WTC11 (cell line): ENCODE results near the gene UBR4. TPM values are rescaled to one million over a fixed set of nuclear protein-coding genes. Genes with fewer than 3 reads are reported as not detected.

Source experiments
- ATAC-seq: fragments of 200-7000 bp; cut with Tn5 transposase; 2 replicates; pipeline ENCODE4 v1.10.0; 2021; ENCODE audit warnings: mild to moderate bottlenecking, moderate library complexity
- CTCF ChIA-PET: fragments of 300-600 bp; sonication (Branson Sonifier 250); formaldehyde crosslinking; loops from one replicate; lab custom pipeline; 2021; ENCODE audit warnings: antibody characterized with exemption; lab: Charles Lee
- POLR2A ChIA-PET: fragments of 350-600 bp; sonication (Branson Sonifier 250); formaldehyde crosslinking; loops from one replicate; lab custom pipeline; 2021; ENCODE audit warnings: antibody characterized with exemption; lab: Charles Lee
- DNase-seq: peaks from one replicate; pipeline ENCODE4 v3.0.0; 2021; ENCODE audit warnings: low spot score
- H3K27ac Mint-ChIP-seq: 2 replicates; pipeline ENCODE4 v1.8.0; 2021; ENCODE audit warnings: mixed read lengths
- H3K27me3 Mint-ChIP-seq: 2 replicates; pipeline ENCODE4 v1.8.0; 2021; ENCODE audit warnings: low read depth, mild to moderate bottlenecking, moderate library complexity, mixed read lengths
- H3K36me3 Mint-ChIP-seq: 2 replicates; pipeline ENCODE4 v1.8.0; 2021; ENCODE audit warnings: mixed read lengths
- H3K4me1 Mint-ChIP-seq: 2 replicates; pipeline ENCODE4 v1.8.0; 2022; ENCODE audit warnings: mixed read lengths
- H3K4me3 Mint-ChIP-seq: 2 replicates; pipeline ENCODE4 v1.8.0; 2021; ENCODE audit warnings: mild to moderate bottlenecking, moderate library complexity, mixed read lengths
- H3K9me3 Mint-ChIP-seq: 2 replicates; pipeline ENCODE4 v1.8.0; 2021; ENCODE audit warnings: mixed read lengths
- CREB1 ChIP-seq: sonication (generic); formaldehyde crosslinking; IDR thresholded peaks from 2 replicates; pipeline ENCODE4 v1.8.0; 2023; ENCODE audit warnings: mild to moderate bottlenecking, missing genetic modification reagents
- ESRRA ChIP-seq: sonication (generic); formaldehyde crosslinking; IDR thresholded peaks from 2 replicates; pipeline ENCODE4 v1.8.1; 2022; ENCODE audit warnings: mild to moderate bottlenecking, missing genetic modification reagents, borderline replicate concordance
- GTF2I ChIP-seq: fragments of 250-450 bp; sonication (Bioruptor Pico); conservative IDR thresholded peaks from 2 replicates; pipeline ENCODE4 v1.4.0; 2021; ENCODE audit warnings: mild to moderate bottlenecking
- IRF1 ChIP-seq: sonication (generic); formaldehyde crosslinking; IDR thresholded peaks from 2 replicates; pipeline ENCODE4 v1.8.0; 2023; ENCODE audit warnings: missing genetic modification reagents
- KAT7 ChIP-seq: sonication (generic); formaldehyde crosslinking; IDR thresholded peaks from 2 replicates; pipeline ENCODE4 v1.8.1; 2023; ENCODE audit warnings: missing genetic modification reagents, mild to moderate bottlenecking, borderline replicate concordance
- MAX ChIP-seq: sonication (generic); formaldehyde crosslinking; IDR thresholded peaks from 2 replicates; pipeline ENCODE4 v1.8.0; 2022; ENCODE audit warnings: mild to moderate bottlenecking, missing genetic modification reagents
- MXD4 ChIP-seq: fragments of 250-450 bp; sonication (Bioruptor Pico); IDR thresholded peaks from 2 replicates; pipeline ENCODE4 v1.8.0; 2021; ENCODE audit warnings: mild to moderate bottlenecking, moderate library complexity, borderline replicate concordance
- NFE2L1 ChIP-seq: sonication (generic); formaldehyde crosslinking; IDR thresholded peaks from 2 replicates; pipeline ENCODE4 v1.8.1; 2023; ENCODE audit warnings: missing genetic modification reagents
- NFYB ChIP-seq: sonication (generic); formaldehyde crosslinking; conservative IDR thresholded peaks from 2 replicates; pipeline ENCODE4 v1.8.0; 2022; ENCODE audit warnings: low read depth, missing genetic modification reagents
- NR1H2 ChIP-seq: sonication (generic); formaldehyde crosslinking; IDR thresholded peaks from 2 replicates; pipeline ENCODE4 v1.9.0; 2021; ENCODE audit warnings: mild to moderate bottlenecking, moderate library complexity, missing genetic modification reagents
- OVOL2 ChIP-seq: fragments of 250-450 bp; sonication (Bioruptor Pico); IDR thresholded peaks from 2 replicates; pipeline ENCODE4 v1.9.0; 2021; ENCODE audit warnings: mild to moderate bottlenecking, borderline replicate concordance
- ZBTB21 ChIP-seq: sonication (generic); formaldehyde crosslinking; IDR thresholded peaks from 2 replicates; pipeline ENCODE4 v1.8.1; 2023; ENCODE audit warnings: mild to moderate bottlenecking, missing genetic modification reagents, borderline replicate concordance
- ZNF138 ChIP-seq: sonication (generic); formaldehyde crosslinking; conservative IDR thresholded peaks from 2 replicates; pipeline ENCODE4 v1.8.1; 2022; ENCODE audit warnings: mild to moderate bottlenecking, moderate library complexity, missing genetic modification reagents
- ZNF232 ChIP-seq: sonication (generic); formaldehyde crosslinking; IDR thresholded peaks from 2 replicates; pipeline ENCODE4 v1.8.0; 2022; ENCODE audit warnings: mild to moderate bottlenecking, missing genetic modification reagents
- ZNF281 ChIP-seq: sonication (generic); formaldehyde crosslinking; IDR thresholded peaks from 2 replicates; pipeline ENCODE4 v1.8.0; 2023; ENCODE audit warnings: mild to moderate bottlenecking, missing genetic modification reagents
- ZNF317 ChIP-seq: sonication (generic); formaldehyde crosslinking; IDR thresholded peaks from 2 replicates; pipeline ENCODE4 v1.8.1; 2023; ENCODE audit warnings: low read depth, mild to moderate bottlenecking, moderate library complexity, missing genetic modification reagents, borderline replicate concordance
- ZNF416 ChIP-seq: fragments of 250-450 bp; sonication (Bioruptor Pico); IDR thresholded peaks from 2 replicates; pipeline ENCODE4 v1.9.0; 2021; ENCODE audit warnings: mild to moderate bottlenecking, inconsistent platforms
- ZNF423 ChIP-seq: fragments of 250-450 bp; sonication (Bioruptor Pico); IDR thresholded peaks from 2 replicates; pipeline ENCODE4 v2.1.2; 2022; ENCODE audit warnings: mild to moderate bottlenecking, moderate library complexity
- ZNF671 ChIP-seq: fragments of 250-450 bp; sonication (Bioruptor Pico); IDR thresholded peaks from 2 replicates; pipeline ENCODE4 v1.8.0; 2021; ENCODE audit warnings: mild to moderate bottlenecking
- total RNA-seq: library from RNA; stranded (reverse); gene quantifications from 3 replicates; pipeline ENCODE4 v1.2.3, GENCODE V29; 2021
- TF ChIP-seq, protein P1 (sequence below): sonication (generic); formaldehyde crosslinking; IDR thresholded peaks from 2 replicates; pipeline ENCODE4 v1.8.1; 2023; ENCODE audit warnings: mild to moderate bottlenecking, missing genetic modification reagents, borderline replicate concordance
- TF ChIP-seq, protein P2 (sequence below): sonication (generic); formaldehyde crosslinking; IDR thresholded peaks from 2 replicates; pipeline ENCODE4 v1.8.1; 2023; ENCODE audit warnings: mild to moderate bottlenecking, missing genetic modification reagents

Gene UBR4
- total RNA-seq, 1 experiment from 2014 or later, result 179 TPM

- no peak for TF ChIP-seq IRF1
Observed at GRCh38 chr1:19199329-19199968, 10.6 kb downstream of the UBR4 start (continued).

- POLR2A ChIA-PET, result no interaction called here
- Mint-ChIP-seq H3K4me1 (no peaks in the 10 kb centered on the region), H3K4me3 (no peak overlapping the region), H3K27ac (no peak overlapping the region), H3K9me3 (no peaks in the 10 kb centered on the region), H3K36me3 (peaks cover 52% of the 10 kb centered on the region), H3K27me3 (no peaks in the 10 kb centered on the region)
- TF ChIP-seq, protein P1, sequence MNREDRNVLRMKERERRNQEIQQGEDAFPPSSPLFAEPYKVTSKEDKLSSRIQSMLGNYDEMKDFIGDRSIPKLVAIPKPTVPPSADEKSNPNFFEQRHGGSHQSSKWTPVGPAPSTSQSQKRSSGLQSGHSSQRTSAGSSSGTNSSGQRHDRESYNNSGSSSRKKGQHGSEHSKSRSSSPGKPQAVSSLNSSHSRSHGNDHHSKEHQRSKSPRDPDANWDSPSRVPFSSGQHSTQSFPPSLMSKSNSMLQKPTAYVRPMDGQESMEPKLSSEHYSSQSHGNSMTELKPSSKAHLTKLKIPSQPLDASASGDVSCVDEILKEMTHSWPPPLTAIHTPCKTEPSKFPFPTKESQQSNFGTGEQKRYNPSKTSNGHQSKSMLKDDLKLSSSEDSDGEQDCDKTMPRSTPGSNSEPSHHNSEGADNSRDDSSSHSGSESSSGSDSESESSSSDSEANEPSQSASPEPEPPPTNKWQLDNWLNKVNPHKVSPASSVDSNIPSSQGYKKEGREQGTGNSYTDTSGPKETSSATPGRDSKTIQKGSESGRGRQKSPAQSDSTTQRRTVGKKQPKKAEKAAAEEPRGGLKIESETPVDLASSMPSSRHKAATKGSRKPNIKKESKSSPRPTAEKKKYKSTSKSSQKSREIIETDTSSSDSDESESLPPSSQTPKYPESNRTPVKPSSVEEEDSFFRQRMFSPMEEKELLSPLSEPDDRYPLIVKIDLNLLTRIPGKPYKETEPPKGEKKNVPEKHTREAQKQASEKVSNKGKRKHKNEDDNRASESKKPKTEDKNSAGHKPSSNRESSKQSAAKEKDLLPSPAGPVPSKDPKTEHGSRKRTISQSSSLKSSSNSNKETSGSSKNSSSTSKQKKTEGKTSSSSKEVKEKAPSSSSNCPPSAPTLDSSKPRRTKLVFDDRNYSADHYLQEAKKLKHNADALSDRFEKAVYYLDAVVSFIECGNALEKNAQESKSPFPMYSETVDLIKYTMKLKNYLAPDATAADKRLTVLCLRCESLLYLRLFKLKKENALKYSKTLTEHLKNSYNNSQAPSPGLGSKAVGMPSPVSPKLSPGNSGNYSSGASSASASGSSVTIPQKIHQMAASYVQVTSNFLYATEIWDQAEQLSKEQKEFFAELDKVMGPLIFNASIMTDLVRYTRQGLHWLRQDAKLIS (CRISPR knock-in tag), result no peak
- TF ChIP-seq ZBTB21 (CRISPR knock-in tag), result no peak
- no peak for TF ChIP-seq GTF2I (CRISPR knock-in tag)
- TF ChIP-seq, protein P2, sequence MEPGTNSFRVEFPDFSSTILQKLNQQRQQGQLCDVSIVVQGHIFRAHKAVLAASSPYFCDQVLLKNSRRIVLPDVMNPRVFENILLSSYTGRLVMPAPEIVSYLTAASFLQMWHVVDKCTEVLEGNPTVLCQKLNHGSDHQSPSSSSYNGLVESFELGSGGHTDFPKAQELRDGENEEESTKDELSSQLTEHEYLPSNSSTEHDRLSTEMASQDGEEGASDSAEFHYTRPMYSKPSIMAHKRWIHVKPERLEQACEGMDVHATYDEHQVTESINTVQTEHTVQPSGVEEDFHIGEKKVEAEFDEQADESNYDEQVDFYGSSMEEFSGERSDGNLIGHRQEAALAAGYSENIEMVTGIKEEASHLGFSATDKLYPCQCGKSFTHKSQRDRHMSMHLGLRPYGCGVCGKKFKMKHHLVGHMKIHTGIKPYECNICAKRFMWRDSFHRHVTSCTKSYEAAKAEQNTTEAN (CRISPR knock-in tag), result no peak
- no peak for TF ChIP-seq ZNF281 (CRISPR knock-in tag)
- TF ChIP-seq NFE2L1, result no peak
- TF ChIP-seq ZNF232 (CRISPR knock-in tag), result no peak
- TF ChIP-seq ZNF138 (CRISPR knock-in tag), result no peak
- no peak for TF ChIP-seq ZNF416
- TF ChIP-seq OVOL2, result no peak
- no peak for TF ChIP-seq ZNF423 (CRISPR knock-in tag)
- TF ChIP-seq CREB1 (CRISPR knock-in tag), result no peak
- TF ChIP-seq ZNF671, result no peak
- TF ChIP-seq MAX (CRISPR knock-in tag), result no peak
- no peak for TF ChIP-seq MXD4
- TF ChIP-seq NFYB, result no peak
- TF ChIP-seq KAT7, result no peak
- no peak for TF ChIP-seq ZNF317 (CRISPR knock-in tag)
- no peak for TF ChIP-seq NR1H2 (CRISPR knock-in tag)
- TF ChIP-seq ESRRA, result no peak
- CTCF ChIA-PET, result no interaction called here
- DNase-seq, result no peak
- no peak for ATAC-seq
Observed at GRCh38 chr1:19198820-19199219, 11.2 kb downstream of the UBR4 start.
